ENCODE results near the gene HOXA6.

DNA sequence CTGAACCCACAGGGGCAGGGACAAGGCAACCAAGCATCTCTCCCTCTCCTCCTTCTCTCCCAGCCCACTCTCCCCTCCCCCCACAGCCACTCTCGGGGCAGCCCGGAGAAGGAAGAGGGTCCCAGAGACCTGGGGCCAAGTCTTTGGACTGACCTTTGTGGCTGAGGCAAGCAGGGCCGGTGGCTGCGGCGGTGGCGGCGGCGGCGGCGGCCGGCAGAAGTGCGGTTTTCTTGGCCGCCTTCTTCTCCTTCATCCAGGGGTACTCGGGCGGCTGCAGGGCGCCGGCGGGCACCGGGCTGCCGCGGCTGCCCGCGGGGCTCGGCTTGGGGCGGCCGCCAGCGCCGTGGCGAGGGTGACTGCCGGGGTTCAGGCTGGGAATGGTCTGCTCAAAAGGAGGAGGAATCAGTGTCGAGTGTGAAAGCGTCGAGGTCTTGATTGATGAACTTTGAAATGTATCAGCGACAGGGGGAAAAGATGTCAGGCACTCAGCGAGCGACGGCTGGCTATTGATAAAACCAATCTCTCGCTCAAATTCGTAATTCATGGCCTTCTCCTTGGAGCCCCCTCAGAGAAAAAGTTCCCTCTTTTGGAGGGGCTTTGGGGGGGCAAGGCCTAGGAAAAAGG is 45.5 kb downstream of the HOXA6 start:
- TF ChIP-seq CTCF (IDR thresholded peaks at IDR 0.05): no peak
- TF ChIP-seq POLR2A (IDR thresholded peaks at IDR 0.05): no peak
